Activated naive CD8-positive, alpha-beta T cell treated with anti-CD3 and anti-CD28 coated beads for 36 hours (primary cell): ENCODE results near the gene ZDHHC6. TPM values are rescaled to one million over a fixed set of nuclear protein-coding genes. Genes with fewer than 3 reads are reported as not detected.
A peak's percentile ranks its signal among the peaks of the same experiment; 100 is the strongest.
"Not testable (repeated sequence)": the region's sequence is repeated elsewhere in the genome, so short reads cannot be mapped to it uniquely, and the experiment has no call there.

Experiments used
- DNase-seq: peaks from one replicate; pipeline ENCODE4 v3.0.0; 2021
- H3K27ac Mint-ChIP-seq: one replicate; pipeline ENCODE4 v1.8.0; 2022; ENCODE audit warnings: mild to moderate bottlenecking, moderate library complexity, mixed read lengths
- H3K27me3 Mint-ChIP-seq: one replicate; pipeline ENCODE4 v1.8.0; 2022; ENCODE audit warnings: mild to moderate bottlenecking, mixed read lengths
- H3K36me3 Mint-ChIP-seq: one replicate; pipeline ENCODE4 v1.8.0; 2021; ENCODE audit warnings: mild to moderate bottlenecking, mixed read lengths
- H3K4me1 Mint-ChIP-seq: one replicate; pipeline ENCODE4 v1.8.0; 2021; ENCODE audit warnings: mixed read lengths
- H3K4me3 Mint-ChIP-seq: one replicate; pipeline ENCODE4 v1.8.0; 2022; ENCODE audit warnings: mild to moderate bottlenecking, moderate library complexity, mixed read lengths
- H3K9me3 Mint-ChIP-seq: one replicate; pipeline ENCODE4 v1.8.0; 2022; ENCODE audit warnings: mixed read lengths
- total RNA-seq, 2 experiments: library from RNA; stranded (reverse); gene quantifications; one replicate each; pipeline ENCODE4 v1.2.3, GENCODE V29; 2021

ZDHHC6 gene
- total RNA-seq, 2 experiments from 2014 or later: 46.0 to 50.3 TPM

DNA sequence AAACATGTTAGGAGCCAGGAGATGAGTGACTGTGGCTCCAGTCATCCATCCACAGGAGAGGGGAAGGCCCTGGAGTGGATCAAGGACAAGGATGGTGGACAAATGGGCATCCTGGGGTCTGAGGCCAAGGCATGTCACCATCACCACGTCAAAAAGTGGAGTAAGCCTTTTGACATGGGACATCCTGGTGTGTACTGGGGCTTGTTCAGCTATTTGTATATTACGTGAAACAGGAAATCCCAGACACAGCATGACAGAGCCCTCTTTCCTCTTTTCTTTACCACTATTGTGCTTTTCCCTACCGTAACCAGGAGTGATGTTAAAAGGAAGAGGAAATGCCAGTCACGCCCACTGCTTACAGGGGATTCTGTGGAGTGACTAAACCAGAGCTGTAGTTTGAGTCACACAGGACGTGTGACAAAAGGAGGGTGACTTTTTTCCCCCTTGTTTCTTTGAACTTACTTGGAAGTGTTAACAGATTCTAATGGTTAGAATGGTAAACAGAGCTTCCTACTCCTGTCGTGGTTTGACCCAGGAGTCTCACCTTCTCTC, 57.4 kb downstream of the ZDHHC6 start:
- H3K27ac Mint-ChIP-seq: peak overlapping the region; percentile 88
- H3K36me3 Mint-ChIP-seq: peaks cover 44% of the 10 kb centered on the region
- H3K27me3 Mint-ChIP-seq: no peaks in the 10 kb centered on the region
- H3K9me3 Mint-ChIP-seq: no peaks in the 10 kb centered on the region
- H3K4me3 Mint-ChIP-seq: peak overlapping the region; percentile 61
- peak; percentile 64 for DNase-seq
- H3K4me1 Mint-ChIP-seq: peaks cover 60% of the 10 kb centered on the region

DNA sequence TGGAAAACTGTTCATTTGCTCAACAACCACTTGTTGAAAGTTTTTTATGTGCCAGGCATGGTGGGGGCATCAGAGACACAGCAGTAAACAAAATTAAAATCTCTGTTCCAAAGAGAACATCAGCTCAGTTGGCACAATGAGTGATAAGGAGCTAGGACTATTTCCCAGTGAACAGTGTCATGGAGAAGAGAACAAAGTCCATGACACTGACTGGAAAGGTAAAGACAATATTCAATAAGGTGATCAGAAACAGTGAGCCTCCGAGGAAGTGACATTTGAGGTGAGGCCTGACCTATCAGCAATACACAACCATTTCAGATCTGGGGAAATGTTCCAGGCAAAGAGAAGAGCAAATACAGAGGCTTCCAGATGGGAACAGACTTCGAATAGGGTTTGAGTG, 58.2 kb downstream of the ZDHHC6 start:
- peaks cover 63% of the 10 kb centered on the region for H3K4me1 Mint-ChIP-seq
- no peaks in the 10 kb centered on the region for H3K9me3 Mint-ChIP-seq
- peak overlapping the region; percentile 88 for H3K27ac Mint-ChIP-seq
- no peak overlapping the region for H3K4me3 Mint-ChIP-seq
- H3K27me3 Mint-ChIP-seq: no peaks in the 10 kb centered on the region
- no peak for DNase-seq
- H3K36me3 Mint-ChIP-seq: peaks cover 52% of the 10 kb centered on the region

DNA sequence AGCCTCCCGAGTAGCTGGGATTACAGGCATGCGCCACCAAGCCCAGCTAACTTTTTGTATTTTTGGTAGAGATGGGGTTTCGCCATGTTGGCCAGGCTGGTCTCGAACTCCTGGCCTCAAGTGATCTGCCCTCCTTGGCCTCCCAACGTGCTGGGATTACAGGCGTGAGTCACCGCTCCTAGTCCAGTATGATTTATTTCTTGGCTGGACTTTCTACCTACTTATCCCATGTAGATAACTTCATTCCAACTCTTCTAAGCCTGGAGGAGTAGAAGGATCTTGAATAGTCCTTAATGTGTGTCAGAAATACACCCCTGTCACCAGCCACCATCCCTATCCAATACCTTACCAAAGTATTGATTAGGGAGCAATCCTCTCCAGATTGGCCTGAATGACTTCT, 58.7 kb downstream of the ZDHHC6 start:
- H3K27me3 Mint-ChIP-seq, DNase-seq, H3K4me3 Mint-ChIP-seq, H3K9me3 Mint-ChIP-seq: not testable (repeated sequence)
- peak overlapping the region; percentile 88 for H3K27ac Mint-ChIP-seq
- peaks cover 53% of the 10 kb centered on the region for H3K36me3 Mint-ChIP-seq
- H3K4me1 Mint-ChIP-seq: peaks cover 62% of the 10 kb centered on the region

DNA sequence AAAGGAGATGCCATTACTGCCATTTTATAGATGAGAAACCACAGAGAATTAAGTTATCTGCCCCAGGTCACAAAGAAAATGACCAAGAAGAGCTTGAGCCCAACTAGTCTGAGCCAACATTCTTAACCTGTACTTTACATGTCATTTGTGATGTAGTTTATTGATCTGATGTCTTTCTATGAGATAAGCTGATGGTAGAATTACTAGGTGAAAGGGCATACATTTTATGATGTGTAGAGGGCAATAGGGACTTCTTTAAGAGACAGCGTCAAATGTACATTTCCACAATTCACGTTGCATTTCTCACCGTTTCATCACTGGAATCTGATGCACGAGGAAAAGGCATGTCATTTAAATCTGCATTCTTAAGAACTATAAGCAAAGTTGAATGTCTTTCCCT, 61.5 kb downstream of the ZDHHC6 start:
- Mint-ChIP-seq H3K36me3 (peaks cover 70% of the 10 kb centered on the region), H3K4me3 (no peak overlapping the region), H3K4me1 (peaks cover 77% of the 10 kb centered on the region), H3K27ac (no peak overlapping the region), H3K27me3 (no peaks in the 10 kb centered on the region), H3K9me3 (no peaks in the 10 kb centered on the region)
- DNase-seq: no peak

DNA sequence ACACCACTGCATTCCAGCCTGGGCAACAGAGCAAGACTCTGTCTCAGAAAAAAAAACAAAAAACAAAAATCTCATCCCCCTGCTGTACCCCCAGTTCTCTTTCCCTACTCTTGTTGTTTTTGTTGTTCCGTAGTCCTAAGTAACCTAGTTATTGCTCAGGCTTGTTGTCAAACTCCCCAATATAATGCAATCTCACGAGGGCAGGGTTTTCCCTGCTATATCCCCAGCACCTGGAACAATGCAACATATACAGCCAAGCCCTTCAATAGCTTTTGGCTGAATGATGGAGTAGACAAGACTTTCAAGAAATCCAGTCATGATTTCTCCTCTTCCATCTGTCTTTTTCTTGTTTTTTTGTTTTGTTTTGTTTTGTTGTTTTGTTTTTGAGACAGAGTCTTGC, 62.6 kb downstream of the ZDHHC6 start:
- H3K4me1 Mint-ChIP-seq: peaks cover 75% of the 10 kb centered on the region
- no peaks in the 10 kb centered on the region for H3K27me3 Mint-ChIP-seq
- H3K9me3 Mint-ChIP-seq: no peaks in the 10 kb centered on the region
- H3K4me3 Mint-ChIP-seq: no peak overlapping the region
- H3K27ac Mint-ChIP-seq: no peak overlapping the region
- no peak for DNase-seq
- H3K36me3 Mint-ChIP-seq: peaks cover 75% of the 10 kb centered on the region

DNA sequence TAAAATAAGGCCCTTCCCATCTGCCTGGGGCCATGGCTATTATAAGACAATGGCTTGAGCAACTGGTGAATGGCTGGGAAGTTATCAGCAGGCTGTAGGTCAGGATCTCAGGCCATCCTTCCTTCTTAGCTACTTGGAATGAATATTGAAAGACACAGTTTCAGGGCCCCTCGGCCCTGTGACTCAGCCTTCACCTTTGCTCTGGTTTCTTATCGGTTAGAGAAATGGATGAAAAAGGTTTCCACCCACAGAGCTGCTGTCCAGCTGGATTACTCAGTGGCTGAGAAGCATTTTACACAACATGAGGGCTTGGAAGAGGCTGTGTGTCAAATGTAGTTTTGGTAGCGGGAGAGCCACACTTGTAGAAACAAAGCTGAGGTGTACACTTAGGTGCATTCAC, 63.4 kb downstream of the ZDHHC6 start:
- H3K27ac Mint-ChIP-seq: peak overlapping the region; percentile 18
- H3K36me3 Mint-ChIP-seq: peaks cover 77% of the 10 kb centered on the region
- H3K4me1 Mint-ChIP-seq: peaks cover 75% of the 10 kb centered on the region
- H3K9me3 Mint-ChIP-seq: no peaks in the 10 kb centered on the region
- no peak overlapping the region for H3K4me3 Mint-ChIP-seq
- DNase-seq: no peak
- no peaks in the 10 kb centered on the region for H3K27me3 Mint-ChIP-seq

DNA sequence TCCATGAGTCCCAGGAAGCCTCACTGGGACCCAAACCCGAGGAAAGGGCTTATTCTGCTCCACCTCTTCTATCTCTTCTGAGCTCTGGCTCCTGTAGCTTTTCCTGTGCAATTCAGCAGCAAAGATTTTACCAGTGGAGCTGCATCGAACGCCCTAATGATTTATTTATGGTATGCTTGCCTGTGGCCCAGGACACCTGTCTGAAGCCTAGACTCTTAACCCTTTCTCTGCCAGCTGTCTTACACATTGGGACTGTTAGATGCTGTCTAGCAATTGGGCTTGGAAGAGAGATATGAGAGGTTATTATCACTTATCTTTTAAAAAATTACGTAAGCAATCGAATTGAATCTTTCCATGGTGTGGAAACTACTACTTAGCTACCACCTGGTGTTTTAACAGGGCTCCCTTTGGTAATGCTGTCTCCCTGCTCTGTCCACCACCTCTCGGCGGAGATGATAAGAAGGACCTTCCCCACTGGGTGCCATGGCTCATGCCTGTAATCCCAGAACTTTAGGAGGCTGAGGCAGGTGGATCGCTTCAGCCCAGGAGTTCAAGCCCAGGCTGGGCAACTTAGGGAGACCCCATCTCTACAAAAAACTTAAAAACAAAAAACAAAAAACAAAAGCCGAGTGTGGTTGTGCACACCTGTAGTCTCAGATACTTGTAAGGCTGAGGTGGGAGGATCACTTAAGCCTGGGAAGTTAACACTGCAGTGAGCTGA, 64.0 kb downstream of the ZDHHC6 start:
- H3K27me3 Mint-ChIP-seq: no peaks in the 10 kb centered on the region
- no peak overlapping the region for H3K4me3 Mint-ChIP-seq
- peaks cover 72% of the 10 kb centered on the region for H3K36me3 Mint-ChIP-seq
- H3K27ac Mint-ChIP-seq: no peak overlapping the region
- no peaks in the 10 kb centered on the region for H3K9me3 Mint-ChIP-seq
- peaks cover 69% of the 10 kb centered on the region for H3K4me1 Mint-ChIP-seq
- no peak for DNase-seq

Other genes with a start within 250 kb of the ZDHHC6 start
- gene TECTB, start 163.5 kb downstream of the ZDHHC6 start, total RNA-seq: not detected
- gene ACSL5, start 72.8 kb downstream of the ZDHHC6 start, total RNA-seq: 10 to 100 TPM; 50.3 to 54.3 TPM
- 10 to 100 TPM; 31.5 to 33.7 TPM for gene VTI1A, start 301 bp upstream of the ZDHHC6 start, total RNA-seq